SH-SY5Y (cell line): ENCODE results near the gene TBX18.

Experiments used
- GATA2 ChIP-seq: IDR thresholded peaks from 2 replicates; pipeline ENCODE4 v1.6.1; 2011; ENCODE audit warnings: mild to moderate bottlenecking, low read depth, low read length
- GATA3 ChIP-seq: IDR thresholded peaks from 2 replicates; pipeline ENCODE4 v1.6.1; 2011; ENCODE audit warnings: low read depth, mild to moderate bottlenecking, low read length, moderate library complexity

TBX18 gene

GRCh38 chr6:84688141-84688873 lies 76.1 kb downstream of the TBX18 start:
- TF ChIP-seq GATA2, result no peak
- no peak for TF ChIP-seq GATA3

GRCh38 chr6:84687431-84687830 lies 77.0 kb downstream of the TBX18 start:
- TF ChIP-seq GATA2, result no peak
- TF ChIP-seq GATA3, result no peak

GRCh38 chr6:84685983-84686584 lies 78.3 kb downstream of the TBX18 start:
- TF ChIP-seq GATA3 (no peak), GATA2 (no peak)

DNA sequence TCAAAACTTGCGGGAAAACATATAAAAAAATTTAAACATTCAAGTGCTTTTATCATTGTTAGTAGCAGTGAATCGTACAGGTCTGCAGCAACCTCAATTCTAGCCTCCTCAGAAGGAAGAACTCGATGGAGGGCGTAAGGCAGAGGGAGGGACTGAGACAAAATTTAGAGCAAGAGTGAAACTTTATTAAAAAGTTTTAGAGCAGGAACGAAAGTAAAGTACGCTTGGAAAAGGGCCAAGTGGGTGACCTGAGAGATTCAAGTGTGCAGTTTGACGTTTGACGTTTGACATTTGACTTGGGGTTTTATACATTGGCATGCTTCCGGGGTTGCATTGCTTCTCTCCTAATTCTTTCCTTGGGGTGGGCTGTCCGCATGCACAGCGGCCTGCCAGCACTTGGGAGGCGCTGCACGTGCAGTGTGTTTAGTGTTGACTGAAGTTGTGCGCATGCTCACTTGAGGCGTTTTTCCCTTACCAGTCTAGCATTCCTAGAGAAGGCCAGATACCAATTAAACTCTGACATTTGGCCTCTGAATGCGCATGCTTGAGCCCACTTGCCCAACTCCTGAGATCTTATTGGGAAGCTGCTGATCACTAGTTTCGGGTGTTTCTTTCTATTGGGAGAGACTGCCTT lies 82.6 kb downstream of the TBX18 start:
- TF ChIP-seq GATA2 (no peak), GATA3 (no peak)

- no peak for TF ChIP-seq GATA3
- no peak for TF ChIP-seq GATA2
These were observed 88.7 kb downstream of the TBX18 start for GRCh38 chr6:84675651-84676050.

DNA sequence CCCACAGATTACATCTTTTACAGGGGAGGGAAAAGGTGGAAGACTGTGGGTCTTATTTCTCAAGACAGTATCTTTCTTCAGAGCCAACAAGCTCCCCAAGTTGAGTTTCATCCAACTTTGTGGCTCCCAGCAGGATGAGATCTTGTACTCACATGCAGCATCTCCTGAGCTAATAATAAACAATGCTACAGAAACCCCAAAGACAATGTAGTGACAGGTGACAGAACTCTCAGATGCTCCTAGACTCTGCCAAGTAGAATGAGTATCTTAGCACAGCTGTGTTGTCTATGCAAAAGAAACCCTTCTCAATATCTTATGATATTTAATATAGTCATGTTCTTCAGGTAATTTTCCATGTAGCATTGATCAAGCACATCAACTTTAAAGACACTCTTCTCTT lies 90.0 kb downstream of the TBX18 start:
- TF ChIP-seq GATA2 (no peak), GATA3 (no peak)

DNA sequence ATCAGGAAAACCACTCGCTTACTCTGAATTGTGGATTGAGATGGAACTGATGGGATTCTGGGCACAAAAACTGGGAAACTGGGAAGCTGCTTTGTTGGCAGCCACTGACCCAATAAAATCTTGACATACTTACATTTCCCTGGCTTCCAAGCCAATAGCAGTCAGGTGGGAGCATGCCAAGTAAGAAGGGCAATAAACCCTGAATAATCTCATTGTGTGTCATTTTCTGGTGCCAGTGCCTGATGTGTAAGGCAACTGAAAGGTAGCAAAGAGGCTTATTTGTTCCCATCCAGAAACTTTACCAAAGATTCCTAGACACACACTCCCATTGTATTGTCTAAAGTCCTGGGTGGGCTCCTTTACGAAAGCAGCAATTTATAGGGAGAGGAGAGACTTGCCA lies 93.2 kb downstream of the TBX18 start:
- no peak for TF ChIP-seq GATA2
- no peak for TF ChIP-seq GATA3

DNA sequence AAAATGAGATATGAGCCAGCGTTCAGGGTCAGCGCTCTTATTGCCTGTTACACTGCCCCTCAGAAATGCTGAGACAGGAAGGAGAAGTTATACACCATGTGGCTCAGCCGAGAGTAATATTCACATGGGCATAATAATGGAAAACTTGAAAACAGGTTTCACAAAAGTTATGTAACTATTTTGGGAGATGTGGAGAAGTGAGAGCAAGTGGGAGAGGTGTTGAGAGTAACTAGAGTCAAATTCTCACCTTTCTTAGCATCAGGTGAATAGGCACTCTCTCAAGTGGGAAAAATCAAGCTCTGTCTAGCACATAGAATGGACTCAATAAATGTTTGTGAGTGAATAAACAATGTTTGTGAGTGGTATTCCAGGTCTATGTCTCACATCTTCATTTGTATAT lies 94.5 kb downstream of the TBX18 start:
- no peak for TF ChIP-seq GATA2

DNA sequence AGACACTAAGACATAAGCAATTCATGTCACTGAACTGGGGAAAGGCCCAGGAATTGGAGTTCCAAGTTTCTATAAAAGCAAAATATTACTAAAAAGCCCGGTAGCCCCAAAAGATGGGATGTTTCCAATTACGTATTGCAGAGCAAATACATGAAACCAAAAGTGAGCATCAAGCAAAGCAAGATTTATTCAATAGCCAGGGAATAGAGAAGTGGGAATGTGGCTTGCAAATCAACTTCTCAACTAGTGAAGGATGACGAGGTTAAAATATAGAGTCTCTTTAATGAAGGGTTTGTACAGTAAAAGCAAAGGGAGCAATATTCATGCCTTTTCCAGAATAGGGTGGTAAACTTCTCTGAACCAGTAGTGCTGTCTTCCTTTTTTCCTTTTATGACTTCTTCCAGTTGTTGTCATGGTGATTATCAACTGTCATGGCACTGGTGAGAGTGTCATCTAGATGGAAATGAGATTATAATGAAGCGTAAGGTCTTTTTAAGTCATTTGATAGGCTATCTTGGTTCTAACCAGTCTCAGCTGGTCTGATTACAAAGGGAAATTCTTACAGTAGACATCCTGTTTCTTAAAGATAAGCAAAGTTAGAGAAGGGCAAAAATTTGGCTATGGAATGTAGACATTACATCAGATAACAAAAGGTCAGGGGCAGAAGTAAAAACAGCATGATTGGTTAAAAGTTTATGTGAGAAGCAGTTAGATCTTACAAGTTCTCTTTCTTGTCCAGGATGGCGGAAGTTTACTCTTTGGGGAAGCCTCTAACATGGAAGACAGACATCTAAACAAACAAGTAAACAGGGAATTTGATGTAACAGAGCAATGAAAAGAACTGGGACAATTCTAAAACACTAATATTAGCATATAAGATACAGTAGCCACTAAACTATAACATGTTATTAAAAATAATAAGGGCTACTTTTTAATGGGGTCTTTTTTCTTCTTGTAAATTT lies 96.9 kb downstream of the TBX18 start:
- TF ChIP-seq GATA2 (no peak), GATA3 (no peak)

- TF ChIP-seq GATA2, result no peak
These were observed 99.0 kb downstream of the TBX18 start for GRCh38 chr6:84665401-84665800.

DNA sequence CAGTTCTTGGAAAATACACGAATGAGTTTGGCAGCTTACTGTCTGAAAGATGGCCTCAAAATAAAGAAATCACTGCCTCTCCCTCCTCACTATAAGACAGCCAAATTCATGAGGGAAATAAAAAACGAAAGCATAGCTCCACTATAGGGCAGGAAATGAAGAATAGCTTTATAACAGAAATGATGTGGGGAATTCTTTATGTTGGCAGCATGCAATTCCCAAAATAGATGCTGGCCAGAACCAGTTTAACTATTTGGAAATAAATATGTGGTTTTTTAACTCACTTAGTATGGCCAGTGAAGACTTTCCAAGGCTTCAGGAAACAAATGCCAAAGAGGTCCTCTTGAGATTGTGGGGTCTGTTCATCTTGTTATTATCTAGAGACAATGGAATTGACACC lies 100.5 kb downstream of the TBX18 start:
- no peak for TF ChIP-seq GATA2
- no peak for TF ChIP-seq GATA3

DNA sequence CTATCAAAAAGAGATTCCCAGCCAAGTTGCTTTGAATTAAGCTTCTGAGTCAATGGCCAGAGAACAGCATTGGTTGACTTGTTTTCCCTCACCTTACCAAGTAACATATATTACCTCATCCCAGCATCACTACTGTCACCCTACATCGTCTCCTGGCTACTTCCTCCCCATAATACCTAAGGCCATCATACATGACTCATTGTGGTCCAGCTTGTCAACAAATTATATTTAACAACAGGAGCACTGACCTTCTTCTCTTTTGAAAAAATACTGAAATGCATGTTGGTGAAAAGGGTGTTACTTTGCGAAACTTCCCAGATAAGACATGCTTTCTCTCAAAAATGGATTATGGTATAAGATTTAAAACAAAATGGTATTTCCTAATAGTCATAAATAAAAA lies 106.9 kb downstream of the TBX18 start:
- TF ChIP-seq GATA2, result no peak
- no peak for TF ChIP-seq GATA3

- no peak for TF ChIP-seq GATA2
- TF ChIP-seq GATA3, result no peak
These were observed 107.4 kb downstream of the TBX18 start for GRCh38 chr6:84657025-84657424.

DNA sequence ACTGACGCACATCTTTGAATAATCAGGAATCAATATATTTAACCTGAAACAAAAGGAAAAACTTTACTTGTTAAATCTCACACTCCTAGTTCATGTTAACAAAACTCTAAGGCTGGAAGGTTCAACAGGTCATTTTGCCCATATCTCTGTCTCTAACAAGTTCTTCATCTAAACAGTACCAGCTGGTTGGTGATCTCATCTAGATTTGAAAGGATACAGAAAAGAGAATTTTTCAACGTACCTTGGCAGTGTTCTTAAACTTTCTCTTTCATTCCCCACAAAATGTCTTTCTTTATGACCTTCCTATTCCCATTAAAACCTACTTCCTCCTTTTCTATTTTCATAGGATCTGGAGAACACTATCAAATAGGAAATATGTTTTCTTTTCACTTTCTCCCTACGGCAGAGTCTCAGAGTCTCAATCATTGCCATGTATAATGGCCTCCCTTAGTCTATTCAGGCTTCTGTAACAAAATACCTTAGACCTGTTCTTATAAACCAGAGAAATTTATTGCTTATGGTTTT lies 111.3 kb downstream of the TBX18 start:
- TF ChIP-seq GATA2, result no peak
- TF ChIP-seq GATA3, result no peak
